H1 (cell line): Measurements from ENCODE around the gene WNT3A. TPM values are rescaled to one million over a fixed set of nuclear protein-coding genes. Genes with fewer than 3 reads are reported as not detected.

ENCODE experiments used
- CTCF ChIA-PET: fragments of 300-600 bp; sonication (Branson Sonifier 250); formaldehyde crosslinking; loops from one replicate; lab custom pipeline; 2021; ENCODE audit not compliant: partially characterized antibody; lab: Charles Lee
- POLR2A ChIA-PET: fragments of 300-600 bp; sonication (Branson Sonifier 250); formaldehyde crosslinking; loops from one replicate; lab custom pipeline; 2021; ENCODE audit warnings: inconsistent platforms; ENCODE audit not compliant: partially characterized antibody; lab: Charles Lee
- DNase-seq, 2 experiments: peaks; one replicate each; pipeline versions ENCODE4 v3.0.0 to v3.0.0-alpha.2; 2010 to 2022; ENCODE audit warnings: low spot score in 2 of 2, low read depth in 1 of 2, mixed read lengths in 1 of 2
- FAIRE-seq: peaks from 2 replicates; lab custom pipeline; 2011; peaks lifted over from hg19 to GRCh38; lab: Jason Lieb, UNC
- H2AFZ ChIP-seq: 2 replicates; pipeline ENCODE4 v1.8.1; 2012; ENCODE audit warnings: low read length, inconsistent platforms
- H2AK5ac ChIP-seq: 2 replicates; pipeline ENCODE4 v1.6.1; 2013; ENCODE audit warnings: low read depth, low read length
- H2BK120ac ChIP-seq: replicated peaks from 2 replicates; pipeline ENCODE3; 2013; ENCODE audit warnings: low read depth, low read length, inconsistent platforms
- H2BK12ac ChIP-seq: 2 replicates; pipeline ENCODE4 v1.6.1; 2013; ENCODE audit warnings: low read depth, low read length
- H2BK15ac ChIP-seq: 2 replicates; pipeline ENCODE4 v1.6.1; 2013; ENCODE audit warnings: low read length
- H2BK20ac ChIP-seq: 2 replicates; pipeline ENCODE4 v1.6.1; 2013; ENCODE audit warnings: low read length
- H2BK5ac ChIP-seq: 2 replicates; pipeline ENCODE4 v1.6.1; 2013; ENCODE audit warnings: low read depth, low read length
- H3K14ac ChIP-seq: 2 replicates; pipeline ENCODE4 v1.6.1; 2013; ENCODE audit warnings: inconsistent platforms; ENCODE audit not compliant: insufficient read length
- H3K18ac ChIP-seq: 2 replicates; pipeline ENCODE4 v1.6.1; 2013; ENCODE audit warnings: low read length; ENCODE audit errors: extremely low read depth
- H3K23ac ChIP-seq: 2 replicates; pipeline ENCODE4 v1.6.1; 2013; ENCODE audit warnings: inconsistent platforms; ENCODE audit not compliant: insufficient read length
- H3K23me2 ChIP-seq: 2 replicates; pipeline ENCODE4 v1.6.1; 2013; ENCODE audit warnings: low read depth, low read length
- H3K27ac ChIP-seq: 2 replicates; pipeline ENCODE4 v1.6.1; 2011; ENCODE audit warnings: low read depth, low read length, inconsistent platforms
- H3K27me3 ChIP-seq, 4 experiments: replicated peaks in 1 of 4; 1 replicate in 1 of 4; 2 replicates in 3 of 4; pipeline versions ENCODE4 v1.6.1 to v1.8.1; 2011 to 2013; ENCODE audit warnings: low read length in 3 of 4, mild to moderate bottlenecking in 3 of 4, inconsistent platforms in 2 of 4, mixed read lengths in 2 of 4, moderate library complexity in 1 of 4; ENCODE audit not compliant: control insufficient read depth in 3 of 4, insufficient read depth in 3 of 4; ENCODE audit errors: extremely low read depth in 1 of 4
- H3K36me3 ChIP-seq, 4 experiments: 2 replicates each; pipeline versions ENCODE4 v1.6.1 to v1.8.1; 2011 to 2013; ENCODE audit warnings: mild to moderate bottlenecking in 4 of 4, low read length in 3 of 4, moderate library complexity in 2 of 4, control low read depth in 1 of 4, inconsistent platforms in 1 of 4; ENCODE audit not compliant: insufficient read depth in 4 of 4, control insufficient read depth in 2 of 4
- H3K4ac ChIP-seq: replicated peaks from 2 replicates; pipeline ENCODE3; 2013; ENCODE audit warnings: low read length, low read depth, mixed read lengths, inconsistent platforms; ENCODE audit not compliant: insufficient read length
- H3K4me1 ChIP-seq, 4 experiments: replicated peaks in 1 of 4; 1 replicate in 1 of 4; 2 replicates in 3 of 4; pipeline versions ENCODE4 v1.6.1 to v1.8.1; 2011 to 2013; ENCODE audit warnings: low read length in 3 of 4, inconsistent platforms in 2 of 4, mixed read lengths in 1 of 4; ENCODE audit not compliant: insufficient read depth in 4 of 4, control insufficient read depth in 3 of 4
- H3K4me2 ChIP-seq, 2 experiments: 2 replicates each; pipeline versions ENCODE4 v1.6.1 to v1.8.1; 2011 to 2013; ENCODE audit warnings: low read depth in 2 of 2, low read length in 2 of 2, control low read depth in 1 of 2, inconsistent platforms in 1 of 2, mild to moderate bottlenecking in 1 of 2; ENCODE audit not compliant: insufficient read depth in 1 of 2
- H3K4me3 ChIP-seq, 4 experiments: fragments of 200-600, 300-600 bp in 1 of 4; sonication (generic), shearing (Covaris generic), sonication (Bioruptor Twin) in 1 of 4; 2 replicates each; pipeline versions ENCODE4 v1.5.1 to v1.8.1; 2011 to 2016; ENCODE audit warnings: low read length in 4 of 4, low read depth in 3 of 4, control low read depth in 2 of 4, inconsistent platforms in 2 of 4, mild to moderate bottlenecking in 2 of 4, mixed read lengths in 1 of 4, moderate library complexity in 1 of 4; ENCODE audit not compliant: insufficient read depth in 2 of 4; ENCODE audit errors: extremely low read depth in 1 of 4
- H3K56ac ChIP-seq: replicated peaks from 2 replicates; pipeline ENCODE3; 2013; ENCODE audit warnings: low read depth, mild to moderate bottlenecking, mixed read lengths, low read length, inconsistent platforms; ENCODE audit not compliant: insufficient read length
- H3K79me1 ChIP-seq: 2 replicates; pipeline ENCODE4 v1.6.1; 2013; ENCODE audit warnings: low read depth, low read length, control low read depth
- H3K79me2 ChIP-seq, 2 experiments: 2 replicates each; pipeline versions ENCODE4 v1.6.1 to v1.8.1; 2012 to 2013; ENCODE audit warnings: low read length in 2 of 2, mild to moderate bottlenecking in 2 of 2, inconsistent platforms in 1 of 2; ENCODE audit not compliant: insufficient read depth in 2 of 2, control insufficient read depth in 1 of 2
- H3K9ac ChIP-seq, 4 experiments: replicated peaks in 1 of 4; 1 replicate in 1 of 4; 2 replicates in 3 of 4; pipeline versions ENCODE4 v1.6.1 to v1.8.1; 2011 to 2013; ENCODE audit warnings: low read depth in 3 of 4, low read length in 3 of 4, control low read depth in 2 of 4, mild to moderate bottlenecking in 2 of 4, moderate library complexity in 2 of 4, inconsistent platforms in 1 of 4; ENCODE audit errors: extremely low read depth in 1 of 4
- H3K9me3 ChIP-seq, 2 experiments: 2 replicates each; pipeline versions ENCODE4 v1.6.1 to v1.8.1; 2012 to 2013; ENCODE audit warnings: mild to moderate bottlenecking in 2 of 2, moderate library complexity in 2 of 2, control low read depth in 1 of 2, inconsistent platforms in 1 of 2, low read depth in 1 of 2, low read length in 1 of 2, mixed read lengths in 1 of 2; ENCODE audit not compliant: insufficient read depth in 2 of 2
- H4K20me1 ChIP-seq, 2 experiments: replicated peaks in 1 of 2; 2 replicates each; pipeline versions ENCODE3 to v1.8.1; 2011 to 2013; ENCODE audit warnings: inconsistent platforms in 2 of 2, low read length in 2 of 2, mild to moderate bottlenecking in 1 of 2; ENCODE audit not compliant: insufficient read depth in 2 of 2, control insufficient read depth in 1 of 2
- H4K5ac ChIP-seq: 2 replicates; pipeline ENCODE4 v1.6.1; 2013; ENCODE audit warnings: low read length, low read depth, mixed read lengths, inconsistent platforms; ENCODE audit not compliant: insufficient read length
- H4K8ac ChIP-seq: 2 replicates; pipeline ENCODE4 v1.8.0; 2013; ENCODE audit warnings: mild to moderate bottlenecking, moderate library complexity, low read length, inconsistent platforms; ENCODE audit not compliant: insufficient read depth; ENCODE audit errors: extremely low read depth
- H4K91ac ChIP-seq: replicated peaks from 2 replicates; pipeline ENCODE3; 2013; ENCODE audit warnings: low read length, mixed read lengths, inconsistent platforms; ENCODE audit not compliant: insufficient read length
- CTCF ChIP-seq, 3 experiments: IDR thresholded peaks; 1 replicate in 2 of 3; 2 replicates in 1 of 3; pipeline versions ENCODE4 v1.5.1 to v1.6.1; 2011; ENCODE audit warnings: low read length in 3 of 3, mild to moderate bottlenecking in 3 of 3, inconsistent platforms in 2 of 3, low read depth in 1 of 3, moderate library complexity in 1 of 3; ENCODE audit not compliant: insufficient read depth in 1 of 3; ENCODE audit errors: control extremely low read depth in 1 of 3
- EGR1 ChIP-seq: IDR thresholded peaks from 2 replicates; pipeline ENCODE4 v1.6.1; 2011; ENCODE audit warnings: low read depth, low read length, borderline replicate concordance
- NRF1 ChIP-seq: IDR thresholded peaks from 2 replicates; pipeline ENCODE4 v1.6.1; 2011; ENCODE audit warnings: mild to moderate bottlenecking, low read depth, low read length, improper control_type of control experiment
- WGBS, 2 experiments: shearing (Covaris generic) in 1 of 2; methylation state at CpG; one replicate each; pipeline versions ENCODE4 v1.1.6 to v1.1.7; 2013 to 2015; ENCODE audit warnings: low lambda C conversion rate in 2 of 2, mixed read lengths in 2 of 2, inconsistent platforms in 1 of 2, low coverage in 1 of 2, missing lambda C conversion rate in 1 of 2; ENCODE audit not compliant: insufficient replicate concordance in 2 of 2, insufficient coverage in 1 of 2, insufficient read length in 1 of 2; ENCODE audit errors: extremely low coverage in 1 of 2, missing lambda C conversion rate in 1 of 2; 5-methylcytosine and 5-hydroxymethylcytosine counted together
- polyA plus RNA-seq, 7 experiments: library from polyadenylated mRNA; depleted of rRNA in 3 of 7; stranded (reverse) in 5 of 7; unstranded in 2 of 7; fragments of >200 nt in 5 of 7; fragments of 200-250 nt in 2 of 7; gene quantifications; 1 replicate in 5 of 7; 2 replicates in 1 of 7; 4 replicates in 1 of 7; pipeline versions ENCODE4 v1.2.1 to v1.2.3, GENCODE V29; 2011 to 2013; ENCODE audit warnings: missing spikeins in 2 of 7, mixed read lengths in 2 of 7
- total RNA-seq: library from RNA; stranded (reverse); fragmentation: NEBNext Ultra II Directional; extraction: Animal tissue kit (Norgen Biotek cat#: 25700); gene quantifications from 2 replicates; pipeline ENCODE4 v1.2.1, GENCODE V29; 2021

The WNT3A gene
- total and polyA plus RNA-seq, 2 of the 8 experiments (the other 6 are each of a cell fraction or from before 2014, with no cell fraction given) = 0.08 to 0.19 TPM

GRCh38 chr1:228018961-228019721 lies 12.3 kb downstream of the WNT3A start:
- ChIA-PET CTCF (interaction anchor here (0.8 to 8.3 kb wide), 2 partner anchors 8 to 14 kb away, joined by 3 to 64 read pairs; partner anchors contain the start of gene WNT3A), POLR2A (no interaction called here)
- Histone ChIP-seq H2BK12ac (no peak overlapping the region), H3K79me1 (no peaks in the 10 kb centered on the region), H3K4me1 (no peaks in the 10 kb centered on the region; a peak in 1 of 7 replicates), H3K9me3 (no peaks in the 10 kb centered on the region), H4K8ac (no peak overlapping the region), H3K79me2 (no peaks in the 10 kb centered on the region), H3K36me3 (no peaks in the 10 kb centered on the region), H3K23me2 (0 out of 2 replicates have a peak, but pooled peaks cover 2% of the 10 kb centered on the region), H3K4me2 (no peak overlapping the region), H2BK5ac (no peak overlapping the region), H3K27ac (no peak overlapping the region), H2BK120ac (no peak overlapping the region), H3K23ac (no peak overlapping the region), H3K14ac (no peak overlapping the region), H2AK5ac (no peak overlapping the region), H3K4ac (no peak overlapping the region), H4K20me1 (no peaks in the 10 kb centered on the region), H4K5ac (no peak overlapping the region), H3K4me3 (no peak overlapping the region), H2BK20ac (no peak overlapping the region), H3K9ac (no peak overlapping the region), H3K56ac (no peak overlapping the region), H4K91ac (no peak overlapping the region), H3K27me3 (peaks cover 0 to 16% (median 7%) of the 10 kb centered on the region in 4 experiments; a peak in 4 of 7 replicates), H3K18ac (no peak overlapping the region), H2BK15ac (no peak overlapping the region), H2AFZ (no peak overlapping the region)
- TF ChIP-seq EGR1 (no peak), NRF1 (no peak), CTCF (IDR thresholded peaks at IDR 0.05; ENCODE audit: control extremely low read depth in 1 of 3, insufficient read depth in 1 of 3, low read depth in 1 of 3, low read length in 3 of 3) (no peak)
- WGBS, 2 experiments = 84% methylated on average over 9 of the region's 9 CpGs; no CpG with 5 or more reads in 1 of the 2 experiments
- peak in 1 of 2 experiments; percentile 24 for DNase-seq
- FAIRE-seq = no peak
